CD14-positive monocyte (primary cell): ENCODE results near the gene MCF2L. TPM values are rescaled to one million over a fixed set of nuclear protein-coding genes. Genes with fewer than 3 reads are reported as not detected.

ENCODE experiments used
- DNase-seq, 3 donors: peaks; one replicate each; pipeline ENCODE4 v3.0.0-alpha.2; 2011 to 2022
- H2AFZ ChIP-seq: 2 replicates; pipeline ENCODE4 v1.6.0; 2012; ENCODE audit warnings: mild to moderate bottlenecking, low read depth, low read length, inconsistent platforms; ENCODE audit not compliant: insufficient read depth, poor library complexity, severe bottlenecking
- H3K27ac ChIP-seq, 2 donors: 1 replicate in 1 of 2; 2 replicates in 1 of 2; pipeline ENCODE4 v1.5.1; 2012 to 2013; ENCODE audit warnings: low read length in 2 of 2, control low read depth in 1 of 2, inconsistent platforms in 1 of 2, low read depth in 1 of 2, mild to moderate bottlenecking in 1 of 2
- H3K27me3 ChIP-seq, 2 donors: one replicate each; pipeline versions ENCODE4 v1.6.0 to v1.6.1; 2011 to 2013; ENCODE audit warnings: low read length in 2 of 2; ENCODE audit not compliant: control insufficient read depth in 2 of 2, insufficient read depth in 2 of 2
- H3K36me3 ChIP-seq, 2 donors: replicated peaks in 1 of 2; 1 replicate in 1 of 2; 2 replicates in 1 of 2; pipeline versions ENCODE4 v1.5.1 to v1.6.1; 2012 to 2013; ENCODE audit warnings: low read length in 2 of 2, control low read depth in 1 of 2, inconsistent platforms in 1 of 2, mild to moderate bottlenecking in 1 of 2; ENCODE audit not compliant: insufficient read depth in 2 of 2, control insufficient read depth in 1 of 2
- H3K4me1 ChIP-seq, 2 donors: 1 replicate in 1 of 2; 2 replicates in 1 of 2; pipeline versions ENCODE4 v1.5.1 to v1.6.1; 2012 to 2013; ENCODE audit warnings: low read length in 2 of 2, control low read depth in 1 of 2, inconsistent platforms in 1 of 2, mild to moderate bottlenecking in 1 of 2, moderate library complexity in 1 of 2; ENCODE audit not compliant: insufficient read depth in 2 of 2, control insufficient read depth in 1 of 2
- H3K4me2 ChIP-seq: replicated peaks from 2 replicates; pipeline ENCODE3; 2012; ENCODE audit warnings: low read length, moderate library complexity, mild to moderate bottlenecking; ENCODE audit not compliant: poor library complexity, severe bottlenecking; ENCODE audit errors: extremely low read depth
- H3K4me3 ChIP-seq, 3 experiments: fragments of 200-600 bp in 1 of 3; sonication (generic) in 1 of 3; replicated peaks in 1 of 3; 1 replicate in 2 of 3; 2 replicates in 1 of 3; pipeline ENCODE4 v1.5.1; 2011 to 2013; ENCODE audit warnings: low read length in 3 of 3, mild to moderate bottlenecking in 3 of 3, control low read depth in 2 of 3, low read depth in 2 of 3, inconsistent platforms in 1 of 3, moderate library complexity in 1 of 3
- H3K79me2 ChIP-seq: 2 replicates; pipeline ENCODE4 v1.6.0; 2012; ENCODE audit warnings: mild to moderate bottlenecking, control low read depth, inconsistent platforms, low read length, moderate library complexity; ENCODE audit not compliant: insufficient read depth
- H3K9ac ChIP-seq: 2 replicates; pipeline ENCODE4 v1.6.0; 2017; ENCODE audit warnings: low read length, mild to moderate bottlenecking; ENCODE audit not compliant: insufficient read depth, poor library complexity, severe bottlenecking
- H3K9me3 ChIP-seq, 2 donors: replicated peaks in 1 of 2; 1 replicate in 1 of 2; 2 replicates in 1 of 2; pipeline versions ENCODE4 v1.5.1 to v1.6.1; 2012 to 2013; ENCODE audit warnings: low read length in 2 of 2, control low read depth in 1 of 2; ENCODE audit not compliant: control insufficient read depth in 1 of 2, insufficient read depth in 1 of 2
- H4K20me1 ChIP-seq: 2 replicates; pipeline ENCODE4 v1.6.0; 2012; ENCODE audit warnings: mild to moderate bottlenecking, low read length, control low read depth, moderate library complexity; ENCODE audit not compliant: insufficient read depth
- H3K27ac Mint-ChIP-seq, 7 donors: one replicate each; pipeline ENCODE4 v1.8.0; 2020; ENCODE audit warnings: mild to moderate bottlenecking in 7 of 7, mixed read lengths in 7 of 7, moderate library complexity in 6 of 7, inconsistent platforms in 2 of 7
- H3K27me3 Mint-ChIP-seq, 3 donors: one replicate each; pipeline ENCODE4 v1.8.0; 2021 to 2022; ENCODE audit warnings: low read depth in 3 of 3, mild to moderate bottlenecking in 3 of 3, mixed read lengths in 3 of 3, moderate library complexity in 3 of 3, inconsistent platforms in 1 of 3
- H3K36me3 Mint-ChIP-seq, 2 donors: one replicate each; pipeline ENCODE4 v1.8.0; 2020; ENCODE audit warnings: mixed read lengths in 2 of 2, inconsistent platforms in 1 of 2, mild to moderate bottlenecking in 1 of 2
- H3K4me1 Mint-ChIP-seq: one replicate; pipeline ENCODE4 v1.8.0; 2020; ENCODE audit warnings: mild to moderate bottlenecking, mixed read lengths
- H3K4me3 Mint-ChIP-seq, 2 donors: one replicate each; pipeline ENCODE4 v1.8.0; 2020; ENCODE audit warnings: mild to moderate bottlenecking in 2 of 2, mixed read lengths in 2 of 2, moderate library complexity in 1 of 2
- H3K9me3 Mint-ChIP-seq, 7 donors: one replicate each; pipeline ENCODE4 v1.8.0; 2020 to 2022; ENCODE audit warnings: mixed read lengths in 7 of 7, mild to moderate bottlenecking in 6 of 7, moderate library complexity in 6 of 7, inconsistent platforms in 2 of 7
- CTCF ChIP-seq: fragments of 200-600 bp; IDR thresholded peaks from one replicate; pipeline ENCODE4 v1.8.0; 2022; ENCODE audit warnings: antibody characterized with exemption, mild to moderate bottlenecking
- WGBS: methylation state at CpG from one replicate; pipeline ENCODE4 v1.1.5; 2013; ENCODE audit warnings: missing lambda C conversion rate; ENCODE audit not compliant: insufficient coverage; 5-methylcytosine and 5-hydroxymethylcytosine counted together
- intact Hi-C, 2 donors: fragments of 100-400 bp; cut with micrococcal nuclease; formaldehyde crosslinking; loops; one replicate each; pipeline versions ENCODE4 v1.15.0 to v1.15.1; 2023
- polyA plus RNA-seq, 3 donors: library from polyadenylated mRNA; depleted of rRNA in 1 of 3; unstranded in 2 of 3; stranded (reverse) in 1 of 3; fragments of 300-500 nt in 2 of 3; fragments of >200 nt in 1 of 3; fragmentation: Illumina TruSeq in 2 of 3; gene quantifications; 1 replicate in 2 of 3; 2 replicates in 1 of 3; pipeline ENCODE4 v1.2.3, GENCODE V29; 2012 to 2021

The MCF2L gene
- polyA plus RNA-seq, 3 donors, result not detected

GRCh38 chr13:112976526-112976925 is 7.5 kb downstream of the MCF2L start:
- DNase-seq, result no peak
- Histone ChIP-seq H3K79me2 (no peaks in the 10 kb centered on the region), H2AFZ (no peak overlapping the region), H3K9ac (no peak overlapping the region), H3K4me1 (peaks cover 0 to 7% of the 10 kb centered on the region in 2 donors), H3K27ac (no peak overlapping the region), H3K36me3 (no peaks in the 10 kb centered on the region), H3K9me3 (no peaks in the 10 kb centered on the region), H3K4me3 (no peak overlapping the region), H3K4me2 (no peak overlapping the region), H3K27me3 (peaks cover 0 to 4% of the 10 kb centered on the region in 2 donors), H4K20me1 (no peaks in the 10 kb centered on the region)
- Mint-ChIP-seq H3K9me3 (peaks cover 0 to 6% (median 2%) of the 10 kb centered on the region in 7 donors), H3K27me3 (peaks cover 13 to 30% (median 17%) of the 10 kb centered on the region in 3 donors), H3K27ac (no peak overlapping the region), H3K4me1 (peaks cover 8% of the 10 kb centered on the region), H3K36me3 (no peaks in the 10 kb centered on the region), H3K4me3 (no peak overlapping the region)
- WGBS, result 94% methylated on average over 18 of the region's 20 CpGs
- intact Hi-C loops, result no loop called here
- no peak for TF ChIP-seq CTCF

- Mint-ChIP-seq H3K4me1 (peaks cover 8% of the 10 kb centered on the region), H3K9me3 (peaks cover 0 to 4% (median 0%) of the 10 kb centered on the region in 7 donors), H3K27me3 (peaks cover 13 to 32% (median 14%) of the 10 kb centered on the region in 3 donors), H3K27ac (no peak overlapping the region), H3K4me3 (no peak overlapping the region), H3K36me3 (no peaks in the 10 kb centered on the region)
- no peak for TF ChIP-seq CTCF
- Histone ChIP-seq H3K27ac (no peak overlapping the region), H3K79me2 (no peaks in the 10 kb centered on the region), H3K9me3 (no peaks in the 10 kb centered on the region), H2AFZ (no peak overlapping the region), H3K4me1 (peaks cover 0 to 7% of the 10 kb centered on the region in 2 donors), H4K20me1 (no peaks in the 10 kb centered on the region), H3K4me2 (no peak overlapping the region), H3K36me3 (no peaks in the 10 kb centered on the region), H3K9ac (no peak overlapping the region), H3K4me3 (no peak overlapping the region), H3K27me3 (peaks cover 0 to 4% of the 10 kb centered on the region in 2 donors)
- 94% methylated on average over 8 of the region's 11 CpGs for WGBS
- intact Hi-C loops, result no loop called here
- no peak for DNase-seq
These were observed 8.1 kb downstream of the MCF2L start for GRCh38 chr13:112977091-112977490.
